Upper lobe of left lung (tissue), 6 donors: ENCODE data around the gene SAFB. TPM values are rescaled to one million over a fixed set of nuclear protein-coding genes. Genes with fewer than 3 reads are reported as not detected.

ENCODE experiments used
- ATAC-seq, 2 donors: fragments of 200-7000 bp; cut with Tn5 transposase; one replicate each; pipeline ENCODE4 v1.9.1; 2022; ENCODE audit warnings: mild to moderate bottlenecking in 2 of 2, moderate library complexity in 2 of 2; ENCODE audit not compliant: low FRiP score in 2 of 2
- DNase-seq, 2 donors: peaks; one replicate each; pipeline ENCODE4 v3.0.0-alpha.2; 2019 to 2020
- H3K27ac ChIP-seq, 4 donors: fragments of 200-600 bp; sonication (generic); one replicate each; pipeline ENCODE4 v1.5.1; 2016 to 2019
- H3K27me3 ChIP-seq, 4 donors: fragments of 200-600 bp; sonication (generic); one replicate each; pipeline ENCODE4 v1.5.1; 2017 to 2019
- H3K36me3 ChIP-seq, 4 donors: fragments of 200-600 bp; sonication (generic); one replicate each; pipeline ENCODE4 v1.5.1; 2016 to 2019
- H3K4me1 ChIP-seq, 4 donors: fragments of 200-600 bp; sonication (generic); one replicate each; pipeline ENCODE4 v1.5.1; 2018 to 2019
- H3K4me3 ChIP-seq, 4 donors: fragments of 200-600 bp; sonication (generic); one replicate each; pipeline ENCODE4 v1.5.1; 2017 to 2019; ENCODE audit warnings: mild to moderate bottlenecking in 2 of 4, moderate library complexity in 1 of 4
- H3K9me3 ChIP-seq, 4 donors: fragments of 200-600 bp; sonication (generic); one replicate each; pipeline ENCODE4 v1.5.1; 2018 to 2019
- EP300 ChIP-seq, 4 donors: sonication (generic); formaldehyde crosslinking; IDR thresholded peaks; one replicate each; pipeline ENCODE4 v1.5.1; 2017; ENCODE audit warnings: antibody characterized with exemption in 4 of 4, control low read depth in 2 of 4
- POLR2A ChIP-seq, 4 donors: fragments of 450-650 bp; IDR thresholded peaks; one replicate each; pipeline ENCODE4 v1.5.1; 2016 to 2017; ENCODE audit warnings: antibody characterized with exemption in 4 of 4, mild to moderate bottlenecking in 2 of 4
- POLR2AphosphoS5 ChIP-seq, 2 donors: sonication (generic); formaldehyde crosslinking; IDR thresholded peaks; one replicate each; pipeline ENCODE4 v1.5.1; 2017; ENCODE audit warnings: antibody characterized with exemption in 2 of 2
- WGBS, 2 donors: methylation state at CpG; one replicate each; pipeline ENCODE4 v1.1.5; 2017 to 2018; 5-methylcytosine and 5-hydroxymethylcytosine counted together
- total RNA-seq, 6 donors: library from RNA; depleted of rRNA in 4 of 6; stranded (reverse); fragments of >200 nt in 4 of 6; gene quantifications; one replicate each; pipeline versions ENCODE4 v1.1.0 to v1.2.1, GENCODE V29; 2016 to 2021
- TF ChIP-seq, protein P1 (sequence below), 6 experiments: fragments of 450-650 bp in 4 of 6; fragments of 200-600 bp in 2 of 6; sonication (generic) in 2 of 6; IDR thresholded peaks; one replicate each; pipeline ENCODE4 v1.5.1; 2016 to 2019; ENCODE audit warnings: antibody characterized with exemption in 6 of 6
- donor health status: DM: no; HTN: no; CAD: no; lungs with moderate emphysema.
- donor health status: DM: no; HTN: yes; CAD: no; lungs with severe emphysema.

The SAFB gene
- total RNA-seq, 6 donors from 2014 or later: 66.4 to 524 (median 113) TPM

DNA sequence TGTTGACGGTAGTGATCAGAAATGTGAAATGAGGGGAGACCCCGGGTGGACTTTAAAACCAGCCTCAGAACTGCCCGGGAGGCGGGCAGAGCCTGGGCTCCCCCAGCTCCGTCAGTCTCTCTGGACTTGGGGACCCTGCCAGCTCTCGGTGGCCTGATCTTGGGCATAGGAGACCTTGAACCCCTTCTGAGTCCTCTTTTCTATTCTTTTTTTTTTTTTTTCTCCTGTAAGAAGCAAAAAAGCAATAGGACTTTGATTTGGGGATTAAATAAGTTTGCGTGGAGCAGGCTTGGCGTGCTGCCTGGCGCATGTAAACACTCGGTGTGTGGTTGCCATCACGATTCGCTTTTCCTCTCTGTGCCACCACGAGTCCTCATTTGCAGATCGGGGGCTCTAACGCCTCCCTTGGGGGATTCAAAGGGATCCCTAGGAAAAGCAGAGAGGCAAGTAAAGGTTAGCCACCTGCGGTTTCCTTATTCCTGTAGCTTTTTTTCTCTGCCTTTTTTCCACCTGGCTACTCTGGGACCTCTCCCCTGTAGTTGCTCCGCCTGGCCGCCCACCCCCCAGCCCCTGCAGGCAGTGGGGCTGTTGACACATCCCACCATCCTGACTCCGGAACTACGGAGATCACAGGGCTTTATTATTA, 1.3 kb downstream of the SAFB start:
- WGBS, 2 donors: 2% methylated on average over 20 of the region's 20 CpGs
- H3K9me3 ChIP-seq: no peaks in the 10 kb centered on the region
- ATAC-seq: no peak
- TF ChIP-seq POLR2A (IDR thresholded peaks at IDR 0.05) (no peak), EP300 (IDR thresholded peaks at IDR 0.05) (no peak), POLR2AphosphoS5 (IDR thresholded peaks at IDR 0.05) (no peak)
- TF ChIP-seq, protein P1, sequence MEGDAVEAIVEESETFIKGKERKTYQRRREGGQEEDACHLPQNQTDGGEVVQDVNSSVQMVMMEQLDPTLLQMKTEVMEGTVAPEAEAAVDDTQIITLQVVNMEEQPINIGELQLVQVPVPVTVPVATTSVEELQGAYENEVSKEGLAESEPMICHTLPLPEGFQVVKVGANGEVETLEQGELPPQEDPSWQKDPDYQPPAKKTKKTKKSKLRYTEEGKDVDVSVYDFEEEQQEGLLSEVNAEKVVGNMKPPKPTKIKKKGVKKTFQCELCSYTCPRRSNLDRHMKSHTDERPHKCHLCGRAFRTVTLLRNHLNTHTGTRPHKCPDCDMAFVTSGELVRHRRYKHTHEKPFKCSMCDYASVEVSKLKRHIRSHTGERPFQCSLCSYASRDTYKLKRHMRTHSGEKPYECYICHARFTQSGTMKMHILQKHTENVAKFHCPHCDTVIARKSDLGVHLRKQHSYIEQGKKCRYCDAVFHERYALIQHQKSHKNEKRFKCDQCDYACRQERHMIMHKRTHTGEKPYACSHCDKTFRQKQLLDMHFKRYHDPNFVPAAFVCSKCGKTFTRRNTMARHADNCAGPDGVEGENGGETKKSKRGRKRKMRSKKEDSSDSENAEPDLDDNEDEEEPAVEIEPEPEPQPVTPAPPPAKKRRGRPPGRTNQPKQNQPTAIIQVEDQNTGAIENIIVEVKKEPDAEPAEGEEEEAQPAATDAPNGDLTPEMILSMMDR (IDR thresholded peaks at IDR 0.05): no peak
- peaks cover 68 to 79% (median 73%) of the 10 kb centered on the region in 4 donors for H3K4me1 ChIP-seq
- peak overlapping the region; percentile 89 to 98 (median 96) for H3K27ac ChIP-seq
- H3K4me3 ChIP-seq: peak overlapping the region; percentile 74 to 100 (median 86)
- no peaks in the 10 kb centered on the region for H3K27me3 ChIP-seq
- peak in 1 of 2 donors; percentile 39 for DNase-seq
- peaks cover 6 to 57% (median 26%) of the 10 kb centered on the region in 4 donors for H3K36me3 ChIP-seq

- no peak for TF ChIP-seq EP300 (IDR thresholded peaks at IDR 0.05)
- no peak for TF ChIP-seq POLR2A (IDR thresholded peaks at IDR 0.05)
- TF ChIP-seq, protein P1 (IDR thresholded peaks at IDR 0.05): no peak
- H3K9me3 ChIP-seq: no peaks in the 10 kb centered on the region
- peak overlapping the region; percentile 45 to 98 (median 68) for H3K27ac ChIP-seq
- H3K4me3 ChIP-seq: peak overlapping the region in 3 of 4 donors; percentile 74 to 100 (median 93)
- WGBS, 2 donors: 23 to 37% methylated on average over 8 of the region's 8 CpGs
- no peaks in the 10 kb centered on the region for H3K27me3 ChIP-seq
- DNase-seq (no peak), ATAC-seq (no peak)
- peaks cover 68 to 79% (median 69%) of the 10 kb centered on the region in 4 donors for H3K4me1 ChIP-seq
- peaks cover 6 to 59% (median 27%) of the 10 kb centered on the region in 4 donors for H3K36me3 ChIP-seq
These were observed 1.9 kb downstream of the SAFB start for GRCh38 chr19:5624741-5625278.

GRCh38 chr19:5625641-5626040, 2.8 kb downstream of the SAFB start:
- TF ChIP-seq POLR2AphosphoS5 (IDR thresholded peaks at IDR 0.05): no peak
- no peak for TF ChIP-seq POLR2A (IDR thresholded peaks at IDR 0.05)
- TF ChIP-seq EP300 (IDR thresholded peaks at IDR 0.05): no peak
- TF ChIP-seq, protein P1 (IDR thresholded peaks at IDR 0.05): no peak

GRCh38 chr19:5627395-5627904, 4.6 kb downstream of the SAFB start:
- TF ChIP-seq POLR2AphosphoS5 (IDR thresholded peaks at IDR 0.05): no peak
- TF ChIP-seq, protein P1 (IDR thresholded peaks at IDR 0.05): no peak
- TF ChIP-seq EP300 (IDR thresholded peaks at IDR 0.05): no peak
- TF ChIP-seq POLR2A (IDR thresholded peaks at IDR 0.05): no peak
- peaks cover 68 to 81% (median 74%) of the 10 kb centered on the region in 4 donors for H3K4me1 ChIP-seq
- peak overlapping the region; percentile 20 to 30 (median 26) for H3K27ac ChIP-seq
- DNase-seq: peak in 1 of 2 donors; percentile 78
- WGBS, 2 donors: 62 to 64% methylated on average over 6 of the region's 6 CpGs
- ATAC-seq: no peak
- no peaks in the 10 kb centered on the region for H3K9me3 ChIP-seq
- no peaks in the 10 kb centered on the region for H3K27me3 ChIP-seq
- peaks cover 6 to 53% (median 24%) of the 10 kb centered on the region in 4 donors for H3K36me3 ChIP-seq
- no peak overlapping the region for H3K4me3 ChIP-seq

More at GRCh38 chr19:5625641-5626040, 2.8 kb downstream of the SAFB start:
- Histone ChIP-seq H3K4me3 (no peak overlapping the region), H3K4me1 (peaks cover 62 to 78% (median 66%) of the 10 kb centered on the region in 4 donors), H3K9me3 (no peaks in the 10 kb centered on the region), H3K27ac (peak overlapping the region in 1 of 4 donors; percentile 98), H3K36me3 (peaks cover 6 to 59% (median 25%) of the 10 kb centered on the region in 4 donors), H3K27me3 (no peaks in the 10 kb centered on the region)
- ATAC-seq (no peak), DNase-seq (no peak)
- 84 to 86% methylated on average over 12 of the region's 12 CpGs for WGBS, 2 donors
